Stimulated activated CD4-positive, alpha-beta T cell treated with anti-CD3 and anti-CD28 coated beads, Interleukin-1b, Interleukin-23, amount 100 ng/mL, for 4 hours (primary cell): ENCODE measurements around the gene LYRM4.

ENCODE experiments used
- DNase-seq, 2 donors: peaks; one replicate each; pipeline ENCODE4 v3.0.0-alpha.2; 2020; ENCODE audit warnings: low read depth in 2 of 2

The LYRM4 gene

DNA sequence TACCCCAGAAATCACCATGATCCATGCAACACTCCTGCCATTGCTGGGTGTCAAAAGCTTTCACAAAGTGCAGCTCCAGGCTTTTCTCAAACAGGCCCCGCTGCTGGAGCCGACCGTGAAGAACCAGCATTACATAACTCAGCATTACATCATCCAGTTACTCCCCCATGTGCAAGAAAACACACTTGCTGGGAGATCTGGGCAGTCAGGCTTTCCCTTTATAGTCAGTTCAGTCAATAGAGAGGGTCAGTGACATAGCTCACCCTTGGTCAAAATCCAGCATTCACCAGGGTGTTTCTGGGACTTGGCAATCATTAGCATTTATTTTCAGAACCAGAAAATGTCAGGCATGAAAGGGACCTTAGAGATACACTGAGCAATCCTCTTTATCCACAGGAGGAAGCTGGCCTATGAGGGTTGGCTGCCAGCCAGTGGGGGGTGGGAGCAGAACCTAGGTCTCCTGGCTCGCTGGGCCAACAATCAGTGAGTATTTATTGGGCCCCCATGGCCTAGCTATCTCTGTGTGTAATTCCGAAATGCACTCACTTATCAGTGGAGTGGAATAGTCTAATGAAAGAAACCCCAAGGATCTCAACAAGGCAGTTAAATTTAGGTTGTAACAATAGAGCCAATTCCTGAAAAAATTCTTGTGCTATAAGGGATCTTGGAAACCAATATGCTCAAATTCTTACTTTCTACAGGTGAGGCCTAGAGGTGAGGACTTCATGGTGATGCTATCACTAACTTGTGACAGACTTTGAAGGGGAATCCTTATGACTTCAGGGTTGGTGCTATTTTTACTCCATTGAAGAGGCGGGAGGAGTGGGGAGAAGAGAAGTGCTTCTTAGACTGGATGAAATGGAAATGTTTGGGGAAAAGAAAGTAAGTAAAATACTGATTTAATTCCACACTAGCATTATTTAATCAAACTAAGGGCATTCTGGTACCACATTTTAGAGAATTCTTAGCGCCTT lies 54.6 kb downstream of the LYRM4 start:
- DNase-seq = no peak

DNA sequence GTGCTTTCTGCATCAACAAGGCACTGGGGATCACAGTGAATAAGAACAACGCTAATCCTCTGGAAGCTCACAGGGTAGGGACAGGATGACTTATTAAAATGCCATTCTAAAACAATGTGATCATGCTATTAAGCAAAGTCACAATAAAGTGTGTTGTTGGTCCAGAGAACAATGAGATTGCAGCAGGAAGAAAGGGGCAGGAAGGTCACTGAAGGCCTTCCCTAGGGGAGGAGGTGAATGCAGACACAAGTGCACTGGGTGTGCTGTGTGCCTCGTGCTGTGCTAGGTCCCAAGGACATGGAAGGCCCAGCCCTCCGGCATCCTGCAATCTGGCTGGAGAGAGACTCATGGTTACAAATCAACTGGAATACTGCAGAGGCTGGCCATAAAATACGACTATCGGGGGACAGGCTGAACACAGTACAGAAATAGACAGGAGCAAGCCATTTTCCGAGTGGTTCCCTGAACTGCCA lies 55.7 kb downstream of the LYRM4 start:
- DNase-seq = no peak

DNA sequence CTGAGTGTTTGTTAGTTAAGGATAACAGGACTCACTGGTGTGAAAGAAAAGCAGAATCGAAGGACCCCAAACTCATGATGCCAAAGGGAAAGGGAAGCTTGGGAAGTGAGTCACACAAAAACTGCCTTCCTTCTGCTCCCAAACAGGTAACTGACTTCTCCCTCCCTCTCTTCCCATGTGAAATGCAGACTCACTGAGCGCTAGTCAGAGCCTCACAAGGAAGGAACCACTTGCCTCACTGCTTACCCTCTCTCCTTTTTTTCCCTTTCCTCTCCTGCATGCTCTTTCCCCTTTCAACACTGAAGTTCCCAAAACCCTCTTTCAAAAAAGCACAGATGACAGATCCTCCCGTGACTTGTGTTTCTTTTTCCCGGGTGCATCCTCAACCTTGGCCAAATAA lies 56.4 kb downstream of the LYRM4 start:
- DNase-seq = no peak

DNA sequence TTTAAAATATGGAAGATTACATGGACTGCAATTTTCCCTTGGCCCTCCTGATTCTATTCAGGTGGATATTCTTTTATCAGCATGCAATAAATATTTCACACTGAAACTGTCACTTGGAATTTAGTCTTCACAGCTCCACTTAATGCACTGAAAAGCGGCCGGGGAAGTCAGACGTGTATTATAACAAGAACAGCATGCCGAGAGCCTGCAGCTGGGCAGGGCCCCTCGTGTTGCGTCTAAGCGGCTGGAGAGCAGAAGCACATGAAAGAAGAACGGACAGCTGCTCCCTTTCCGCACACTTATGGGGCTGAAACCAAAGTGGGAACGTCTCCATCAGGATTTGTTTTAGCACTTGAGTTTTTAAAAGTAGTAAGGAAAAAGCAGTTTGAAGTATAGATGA lies 57.2 kb downstream of the LYRM4 start:
- DNase-seq = no peak

DNA sequence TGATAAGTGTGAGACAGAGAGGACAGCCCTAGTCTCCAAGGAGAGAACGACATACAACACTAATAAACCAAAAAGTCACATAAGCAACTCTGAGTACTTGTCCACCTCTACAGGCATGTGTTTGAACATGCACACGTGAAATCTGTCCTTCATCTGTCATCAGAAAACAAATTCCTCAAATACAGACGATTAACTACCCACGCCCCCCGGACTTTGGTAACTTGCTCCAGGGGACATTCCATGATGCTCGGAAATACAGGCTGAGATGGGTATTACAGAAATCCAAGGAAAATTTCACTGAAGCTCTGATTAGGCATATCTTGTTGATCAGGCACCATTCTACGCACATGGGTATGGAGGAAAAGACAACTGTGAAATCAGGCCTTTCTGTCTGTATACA lies 57.8 kb downstream of the LYRM4 start:
- no peak for DNase-seq

DNA sequence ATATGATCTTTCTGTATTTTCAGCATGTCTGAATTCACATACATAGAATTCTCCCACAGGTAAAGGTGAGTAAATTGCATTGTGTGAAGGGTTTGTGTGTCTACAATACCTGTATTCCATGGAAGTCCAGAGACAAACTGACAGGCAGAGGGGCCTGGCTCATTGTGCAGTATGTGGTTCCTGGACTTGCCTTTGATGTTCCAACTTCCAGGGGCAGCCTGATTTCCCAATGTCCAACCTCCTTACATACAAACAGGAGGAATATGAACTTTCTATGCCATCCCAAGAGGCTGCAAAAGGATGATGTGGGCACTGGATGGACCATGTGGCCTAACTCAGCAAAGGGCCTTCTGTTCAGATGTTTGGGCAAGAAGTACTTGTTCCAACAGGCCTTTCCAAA lies 58.5 kb downstream of the LYRM4 start:
- DNase-seq = no peak

DNA sequence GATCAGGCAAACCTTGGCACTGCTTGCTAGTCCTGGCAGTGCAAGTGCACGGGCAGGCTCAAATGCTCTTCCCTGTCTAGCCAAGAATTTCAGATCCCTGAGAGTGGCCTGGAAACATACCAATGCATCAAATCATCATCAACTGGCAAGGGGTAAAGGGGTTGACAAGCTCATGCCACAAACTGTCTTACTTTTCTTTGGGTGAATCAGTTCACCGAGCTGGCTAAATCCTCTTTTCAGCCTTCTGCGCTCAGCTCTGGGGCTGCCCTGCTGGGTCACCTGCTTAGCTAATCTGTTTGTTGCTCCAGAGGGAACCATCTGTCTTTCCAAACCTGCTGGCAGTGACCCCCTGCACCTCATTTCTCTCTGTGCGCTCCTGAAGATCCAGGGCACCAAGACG lies 59.5 kb downstream of the LYRM4 start:
- DNase-seq = no peak

DNA sequence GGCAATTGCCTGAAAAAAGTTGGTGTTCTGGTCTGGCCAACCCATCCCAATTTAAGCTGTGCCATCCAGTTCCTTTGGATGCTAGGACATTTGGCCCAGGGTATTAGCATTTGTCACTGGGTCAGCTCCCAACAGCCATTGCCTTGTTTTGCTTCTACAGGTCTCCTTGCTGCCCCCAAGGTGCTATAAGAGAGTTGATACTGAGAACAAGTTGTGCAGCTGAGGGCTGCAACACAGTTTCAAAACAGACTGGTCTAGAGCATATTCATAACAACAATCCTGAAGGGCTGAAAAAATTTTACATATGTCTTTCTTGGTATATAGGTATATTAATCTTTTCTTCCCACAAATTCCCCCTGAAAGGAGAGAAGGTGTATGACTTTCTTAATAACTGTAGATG lies 61.0 kb downstream of the LYRM4 start:
- no peak for DNase-seq

DNA sequence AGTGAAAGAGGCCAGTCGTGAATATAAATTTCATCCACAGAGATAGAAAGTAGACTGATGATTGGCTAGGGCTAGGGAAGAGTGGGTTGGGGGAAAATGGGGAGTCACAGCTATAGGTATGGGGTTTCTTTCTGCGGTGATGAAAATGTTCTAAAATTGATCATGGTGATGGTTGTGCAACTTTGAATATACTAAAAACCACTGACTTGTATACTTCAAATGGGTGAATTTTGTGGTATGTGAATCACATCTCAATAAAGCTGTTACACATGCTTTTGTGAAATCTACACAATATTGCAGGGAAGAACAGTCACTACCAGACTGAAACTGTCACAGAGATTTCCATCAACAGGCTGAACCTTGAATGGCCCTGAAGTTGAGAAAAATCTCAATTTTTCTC lies 61.5 kb downstream of the LYRM4 start:
- DNase-seq = no peak

DNA sequence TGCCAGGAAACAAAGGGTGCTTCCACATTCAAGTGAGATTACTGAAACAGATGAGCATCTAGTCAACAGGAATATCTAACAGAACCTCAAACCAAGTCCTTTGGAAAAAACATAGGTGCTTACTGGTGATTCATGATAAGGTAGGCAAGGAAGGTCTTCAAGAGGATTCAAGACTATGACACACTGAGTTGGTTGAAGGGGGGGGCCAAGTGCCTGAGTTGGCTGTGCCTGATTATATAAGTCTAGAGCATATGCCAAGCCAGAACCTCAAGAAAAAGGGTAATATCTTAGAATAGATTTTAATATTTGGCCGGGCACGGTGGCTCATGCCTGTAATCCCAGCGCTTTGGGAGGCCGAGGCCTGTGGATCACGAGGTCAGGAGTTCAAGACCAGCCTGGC lies 63.7 kb downstream of the LYRM4 start:
- no peak for DNase-seq

DNA sequence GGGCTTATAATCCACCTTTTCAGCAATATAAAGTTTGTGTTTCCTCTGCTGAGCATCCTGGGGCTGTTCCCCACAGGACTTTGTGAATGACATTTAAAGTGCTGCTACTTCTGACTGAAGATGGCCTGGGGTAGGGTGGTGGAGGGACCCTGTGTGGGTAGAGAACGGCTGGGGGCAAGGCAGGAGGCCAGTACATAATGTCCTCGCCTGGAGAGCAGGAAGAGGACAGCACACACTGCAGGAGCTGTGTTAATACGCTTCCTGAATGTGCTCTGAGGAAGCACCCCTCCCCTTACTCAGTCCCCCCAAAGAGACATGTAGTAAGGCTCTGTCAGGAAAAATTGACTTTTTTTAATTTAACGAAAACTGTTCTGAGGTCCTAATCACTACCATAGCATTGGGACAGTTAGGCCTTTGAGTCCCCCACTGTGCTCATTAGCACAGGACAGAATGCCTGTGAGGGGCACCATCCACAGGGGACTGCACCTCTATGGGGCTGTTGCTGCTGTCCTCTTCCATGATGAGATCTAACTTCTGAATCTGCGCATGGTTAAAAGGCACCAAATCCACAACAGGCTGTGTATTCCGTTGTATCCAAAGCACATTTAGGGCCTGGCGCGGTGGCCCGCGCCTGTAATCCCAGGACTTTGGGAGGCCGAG lies 68.5 kb downstream of the LYRM4 start:
- DNase-seq = no peak

DNA sequence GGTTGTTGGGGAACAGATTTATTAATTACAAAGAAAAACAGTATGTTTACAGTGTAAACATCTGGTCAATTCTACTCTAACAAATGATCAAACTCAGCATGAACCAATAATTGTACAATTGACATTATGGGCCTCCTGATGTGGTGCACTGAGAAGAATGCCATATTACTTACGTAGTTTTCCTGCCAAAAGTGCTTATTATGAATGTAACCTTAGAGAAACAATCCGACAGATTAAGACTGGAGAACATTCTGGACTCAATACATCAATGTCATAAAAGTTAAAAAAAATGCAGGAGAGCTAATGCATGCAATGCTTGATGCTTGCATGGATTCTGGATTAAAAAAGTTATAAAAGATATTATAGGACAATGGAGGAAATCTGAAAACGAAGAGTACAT lies 69.0 kb downstream of the LYRM4 start:
- DNase-seq = no peak

DNA sequence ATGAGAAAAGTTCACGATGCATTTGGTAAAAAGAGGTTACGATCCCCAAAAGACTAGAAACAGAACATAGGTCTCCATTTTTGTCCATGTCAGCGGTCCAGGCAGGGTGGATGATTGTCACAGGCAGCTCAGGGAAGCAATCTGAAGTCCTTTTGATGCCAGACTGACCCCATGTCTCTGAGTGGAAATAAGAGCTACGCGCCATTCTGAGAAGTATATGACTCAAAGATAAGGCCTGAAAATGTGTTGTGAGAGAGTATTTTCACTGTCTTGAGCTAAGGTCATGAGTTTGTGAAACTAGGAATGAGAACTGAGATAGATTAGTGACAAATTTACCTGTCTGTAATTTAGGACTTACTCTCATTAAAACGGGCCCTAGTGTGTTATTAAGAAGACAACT lies 69.5 kb downstream of the LYRM4 start:
- DNase-seq = no peak

DNA sequence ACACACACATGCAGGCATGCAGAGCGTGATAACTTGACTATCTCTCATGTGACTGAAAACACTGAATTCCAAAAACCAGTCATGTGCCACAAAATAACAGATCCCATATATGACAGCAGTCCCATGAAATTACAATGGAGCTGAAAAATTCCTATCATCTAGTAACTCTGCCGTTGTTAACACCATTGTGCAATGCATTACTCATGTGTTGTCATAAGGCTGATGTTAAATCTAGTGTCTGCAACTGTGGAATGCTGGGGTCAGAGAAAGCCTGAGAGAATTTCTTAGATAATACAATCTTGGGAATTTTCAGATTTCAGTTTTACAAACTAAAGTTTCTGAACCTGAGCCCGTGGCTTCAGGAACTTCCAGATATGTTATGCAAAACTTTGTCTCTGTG lies 70.2 kb downstream of the LYRM4 start:
- DNase-seq = no peak

DNA sequence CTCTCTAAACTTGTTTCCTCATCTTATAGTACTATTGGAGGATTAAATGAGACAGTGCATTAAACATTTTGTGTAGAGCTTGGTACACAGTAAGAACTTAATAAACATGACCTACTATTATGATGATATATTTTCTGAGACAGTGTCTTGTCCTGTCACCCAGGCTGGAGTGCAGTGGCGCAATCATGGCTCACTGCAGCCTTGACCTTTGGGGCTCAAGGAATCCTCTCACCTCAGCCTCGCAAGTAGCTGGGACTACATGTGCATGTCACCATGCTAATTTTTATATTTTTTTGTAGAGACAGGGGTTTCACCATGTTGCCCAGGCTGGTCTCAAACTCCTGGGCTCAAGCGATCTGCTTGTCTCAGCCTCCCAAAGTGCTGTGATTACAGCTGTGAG lies 72.1 kb downstream of the LYRM4 start:
- DNase-seq = no peak

DNA sequence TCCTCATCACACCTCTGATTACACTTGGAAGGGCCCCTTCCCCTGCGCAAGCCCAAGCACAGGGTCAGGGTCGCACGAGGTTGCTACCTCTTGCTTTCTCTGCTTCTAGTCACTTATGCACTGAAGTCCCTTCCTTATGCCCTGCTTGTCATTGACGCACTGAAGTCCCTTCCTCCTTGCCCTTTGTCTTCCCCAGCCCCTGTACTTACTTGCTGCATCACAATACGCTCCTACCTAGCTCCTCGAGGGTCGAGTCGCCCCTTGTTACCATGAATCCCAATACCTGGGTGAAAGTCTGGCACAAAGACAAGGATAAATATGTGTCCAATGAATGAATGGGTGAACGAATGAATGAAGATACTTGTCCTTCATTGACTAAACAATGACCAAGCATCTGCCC lies 75.9 kb downstream of the LYRM4 start:
- no peak for DNase-seq

DNA sequence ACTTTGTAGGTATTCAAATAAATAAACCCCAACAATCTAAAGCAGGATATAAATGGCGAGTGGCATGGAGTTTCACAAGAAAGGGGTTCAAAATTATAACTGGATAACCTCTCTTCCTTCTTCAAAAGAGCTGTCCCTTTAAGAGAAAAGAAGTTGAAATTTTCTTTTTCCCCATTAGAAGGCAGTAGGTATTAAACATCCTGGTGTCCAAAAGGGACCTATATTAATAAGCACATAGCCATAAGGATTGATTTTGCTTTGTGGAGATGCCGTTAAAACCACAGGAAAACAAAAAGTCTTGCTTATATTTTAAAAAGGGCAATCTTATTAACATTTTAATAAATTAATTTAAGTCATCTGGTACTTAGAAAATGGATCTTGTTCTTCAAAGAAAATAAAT lies 76.5 kb downstream of the LYRM4 start:
- DNase-seq = no peak

DNA sequence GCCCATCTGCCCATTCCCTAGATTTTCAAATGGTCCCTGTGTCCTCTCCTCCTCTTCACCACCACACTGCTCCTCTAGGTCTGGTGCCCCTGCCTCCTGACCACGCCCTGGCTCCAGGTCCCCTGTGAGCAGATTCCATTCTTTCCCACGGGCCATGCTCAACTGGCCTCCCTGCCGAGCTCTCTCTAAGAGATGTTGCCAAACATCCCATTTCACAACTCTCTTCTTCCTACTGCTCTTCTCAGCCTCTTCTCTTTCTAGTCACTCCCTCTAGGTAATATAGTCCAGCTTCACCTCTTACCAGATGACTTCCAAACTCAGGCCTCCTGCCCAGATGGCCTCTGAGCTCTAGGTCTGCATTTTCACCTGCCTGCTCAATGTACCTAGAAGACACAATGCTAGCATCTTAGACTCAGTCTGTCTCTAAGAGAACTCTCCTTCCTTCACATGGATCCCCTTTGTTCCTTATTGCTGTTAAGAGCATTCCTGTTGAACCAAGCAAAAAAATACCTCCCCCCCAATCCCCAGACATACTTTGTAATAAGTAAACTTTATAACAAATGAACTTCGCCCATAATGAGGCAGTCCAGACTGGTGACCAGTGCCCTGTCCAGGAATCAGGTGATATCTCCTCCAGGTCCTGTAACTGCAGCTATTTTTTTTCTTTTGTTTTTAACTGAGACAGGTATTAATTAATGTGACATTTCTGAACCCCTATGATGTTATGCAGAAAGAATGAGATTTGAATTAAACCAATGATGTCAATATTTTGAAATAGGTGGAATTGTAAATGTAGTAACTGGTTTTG lies 79.0 kb downstream of the LYRM4 start:
- DNase-seq = no peak

DNA sequence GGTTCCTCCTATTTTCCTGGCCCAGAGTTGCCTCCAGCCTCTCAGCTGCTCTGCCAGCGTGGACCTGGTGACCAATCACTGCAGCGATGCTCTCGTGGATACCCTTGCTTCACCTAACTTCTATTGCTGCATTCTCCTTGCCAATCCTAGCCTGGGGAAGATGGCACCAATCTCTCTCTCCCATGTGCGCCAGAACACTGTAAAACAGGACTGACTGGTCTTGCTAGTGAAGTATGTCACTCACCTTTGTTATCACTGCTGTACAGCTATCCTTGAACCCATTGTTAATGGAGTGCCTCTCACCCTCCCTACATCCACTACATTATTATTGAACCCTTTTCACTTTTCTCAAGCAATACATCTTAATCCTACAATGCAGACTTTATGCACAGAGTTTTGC lies 80.1 kb downstream of the LYRM4 start:
- no peak for DNase-seq

DNA sequence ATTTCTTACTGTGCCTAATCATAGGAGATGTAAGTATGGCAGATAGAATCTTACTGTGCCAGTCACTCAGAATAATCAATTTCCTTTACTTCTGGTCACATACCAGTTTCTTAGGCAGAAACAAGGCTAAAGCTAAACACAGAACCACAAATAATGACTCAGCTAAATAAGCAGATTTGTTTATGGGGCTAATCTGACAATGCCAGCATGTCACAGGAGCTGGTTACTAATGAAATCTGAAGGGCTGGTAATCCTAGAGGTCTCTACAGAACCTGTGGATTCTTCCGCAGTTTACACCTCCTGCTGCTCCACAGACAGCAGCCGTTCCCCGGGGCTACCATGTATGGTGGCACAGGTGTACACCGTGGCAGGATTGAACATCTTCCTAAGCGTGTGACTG lies 80.8 kb downstream of the LYRM4 start:
- DNase-seq = no peak

DNA sequence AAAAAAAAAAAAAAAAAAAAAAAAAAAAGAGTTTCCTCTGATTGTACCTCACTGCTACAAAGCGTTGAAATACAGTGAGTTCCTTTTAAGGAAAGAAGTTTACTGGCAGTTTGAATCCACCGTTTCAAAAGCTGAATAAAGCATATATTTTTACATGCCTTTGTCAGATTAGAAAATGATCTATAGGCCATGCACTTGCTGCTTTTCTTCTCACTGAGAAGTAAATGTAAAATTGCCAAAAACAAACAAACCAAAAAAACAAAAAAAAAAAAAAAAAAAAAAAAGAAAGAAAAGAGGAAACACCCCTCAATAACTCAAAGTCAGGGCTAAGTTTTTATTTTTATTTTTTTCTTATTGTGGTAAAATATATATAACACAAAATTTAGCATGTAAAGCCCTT lies 81.9 kb downstream of the LYRM4 start:
- no peak for DNase-seq

DNA sequence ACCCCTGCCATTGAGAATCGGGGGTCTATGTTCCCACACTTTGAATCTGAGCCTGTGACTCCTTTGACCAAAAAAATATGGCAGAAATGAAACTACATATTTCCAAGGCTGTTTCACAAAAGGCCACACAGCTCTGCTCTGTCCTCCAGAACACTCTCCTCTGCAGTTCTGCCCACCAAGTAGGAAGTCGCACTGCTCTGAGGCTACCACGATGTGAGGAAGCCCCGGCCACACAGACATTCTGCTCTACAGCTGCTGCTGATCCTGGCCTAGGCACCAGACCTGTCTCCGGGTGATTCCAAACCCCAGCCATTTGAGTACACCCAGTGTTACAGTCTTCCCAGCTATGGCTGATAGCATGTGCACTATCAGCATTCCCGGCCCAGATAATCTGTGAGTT lies 85.1 kb downstream of the LYRM4 start:
- no peak for DNase-seq
